Neural cell (in vitro differentiated cells): Measurements from ENCODE around the gene SHANK3.
A peak's percentile ranks its signal among the peaks of the same experiment; 100 is the strongest.

Source experiments
- CTCF ChIP-seq: fragments of 450-650 bp; IDR thresholded peaks from 2 replicates; pipeline ENCODE4 v1.5.1; 2014; ENCODE audit warnings: antibody characterized with exemption, mild to moderate bottlenecking, moderate library complexity; ENCODE audit not compliant: poor library complexity, severe bottlenecking
- EP300 ChIP-seq: fragments of 450-650 bp; conservative IDR thresholded peaks from 2 replicates; pipeline ENCODE4 v1.6.1; 2014; ENCODE audit warnings: antibody characterized with exemption, mild to moderate bottlenecking, moderate library complexity; ENCODE audit not compliant: poor library complexity, severe bottlenecking
- EZH2 ChIP-seq: fragments of 200-600, 300-800 bp; shearing (Covaris generic), sonication (generic); IDR thresholded peaks from 2 replicates; pipeline ENCODE4 v1.6.1; 2014; ENCODE audit warnings: antibody characterized with exemption, low read length, borderline replicate concordance, mild to moderate bottlenecking; ENCODE audit not compliant: insufficient read depth, poor library complexity, severe bottlenecking
- MXI1 ChIP-seq: fragments of 450-650 bp; conservative IDR thresholded peaks from 2 replicates; pipeline ENCODE4 v1.6.1; 2014; ENCODE audit warnings: antibody characterized with exemption, mild to moderate bottlenecking; ENCODE audit not compliant: poor library complexity, severe bottlenecking
- POLR2AphosphoS5 ChIP-seq: IDR thresholded peaks from 2 replicates; pipeline ENCODE4 v1.6.1; 2012
- RAD21 ChIP-seq: fragments of 450-650 bp; conservative IDR thresholded peaks from 2 replicates; pipeline ENCODE4 v1.6.1; 2014; ENCODE audit warnings: antibody characterized with exemption, mild to moderate bottlenecking, moderate library complexity
- REST ChIP-seq: IDR thresholded peaks from 2 replicates; pipeline ENCODE4 v1.6.1; 2012; ENCODE audit warnings: borderline replicate concordance
- TAF1 ChIP-seq: IDR thresholded peaks from 2 replicates; pipeline ENCODE4 v1.6.1; 2012; ENCODE audit warnings: low read depth

GRCh38 chr22:50710886-50711285, 38.3 kb downstream of the SHANK3 start:
- no peak for TF ChIP-seq EZH2
- TF ChIP-seq CTCF: no peak
- TF ChIP-seq EP300: no peak
- peak; percentile 9 for TF ChIP-seq POLR2AphosphoS5
- no peak for TF ChIP-seq RAD21
- TF ChIP-seq REST: no peak
- no peak for TF ChIP-seq TAF1
- no peak for TF ChIP-seq MXI1
